ENCODE results near the gene LURAP1L. TPM values are rescaled to one million over a fixed set of nuclear protein-coding genes. Genes with fewer than 3 reads are reported as not detected.
A peak's percentile ranks its signal among the peaks of the same experiment; 100 is the strongest.

LURAP1L gene
- polyA plus RNA-seq, 2 of the 4 experiments (the other 2 are of a cell fraction) = 24.4 to 61.4 TPM

GRCh38 chr9:12785260-12785770 is 10.5 kb downstream of the LURAP1L start:
- H3K27ac ChIP-seq = peak overlapping the region; percentile 95 to 99
- DNase-seq (ENCODE audit: low read depth in 1 of 2, low spot score in 1 of 2) = peak in 1 of 2 experiments; percentile 86
- H3K4me1 ChIP-seq = peaks cover 70% of the 10 kb centered on the region
- 0% methylated on average over 2 of the region's 2 CpGs for WGBS (ENCODE audit: missing lambda C conversion rate)
- TF ChIP-seq, protein P1, sequence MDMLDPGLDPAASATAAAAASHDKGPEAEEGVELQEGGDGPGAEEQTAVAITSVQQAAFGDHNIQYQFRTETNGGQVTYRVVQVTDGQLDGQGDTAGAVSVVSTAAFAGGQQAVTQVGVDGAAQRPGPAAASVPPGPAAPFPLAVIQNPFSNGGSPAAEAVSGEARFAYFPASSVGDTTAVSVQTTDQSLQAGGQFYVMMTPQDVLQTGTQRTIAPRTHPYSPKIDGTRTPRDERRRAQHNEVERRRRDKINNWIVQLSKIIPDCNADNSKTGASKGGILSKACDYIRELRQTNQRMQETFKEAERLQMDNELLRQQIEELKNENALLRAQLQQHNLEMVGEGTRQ (IDR thresholded peaks at IDR 0.05) = no peak
- TF ChIP-seq CEBPB (IDR thresholded peaks at IDR 0.05) (no peak), TFCP2L1 (CRISPR knock-in tag; IDR thresholded peaks at IDR 0.05) (no peak), EP300 (IDR thresholded peaks at IDR 0.05) (peak in 1 of 2 experiments; percentile 19; a peak in 1 of 5 replicates), RAD21 (conservative IDR thresholded peaks at IDR 0.05 in 1 of 2, IDR thresholded peaks at IDR 0.05 in 1 of 2) (peak in 1 of 2 experiments; percentile 3; a peak in 1 of 5 replicates), HOXA7 (CRISPR knock-in tag; IDR thresholded peaks at IDR 0.05) (0 out of 2 replicates have a peak, but pooled peaks have one; percentile 2), EHF (CRISPR knock-in tag; IDR thresholded peaks at IDR 0.05) (no peak), RNF2 (IDR thresholded peaks at IDR 0.05; ENCODE audit: borderline replicate concordance, low read depth) (no peak), POLR2A (IDR thresholded peaks at IDR 0.05; ENCODE audit: low read length) (no peak), HOXB5 (CRISPR knock-in tag; IDR thresholded peaks at IDR 0.05) (0 out of 2 replicates have a peak, but pooled peaks have one; percentile 12)
- TF ChIP-seq, protein P2, sequence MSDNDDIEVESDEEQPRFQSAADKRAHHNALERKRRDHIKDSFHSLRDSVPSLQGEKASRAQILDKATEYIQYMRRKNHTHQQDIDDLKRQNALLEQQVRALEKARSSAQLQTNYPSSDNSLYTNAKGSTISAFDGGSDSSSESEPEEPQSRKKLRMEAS (IDR thresholded peaks at IDR 0.05) = no peak
- TF ChIP-seq, protein P3, sequence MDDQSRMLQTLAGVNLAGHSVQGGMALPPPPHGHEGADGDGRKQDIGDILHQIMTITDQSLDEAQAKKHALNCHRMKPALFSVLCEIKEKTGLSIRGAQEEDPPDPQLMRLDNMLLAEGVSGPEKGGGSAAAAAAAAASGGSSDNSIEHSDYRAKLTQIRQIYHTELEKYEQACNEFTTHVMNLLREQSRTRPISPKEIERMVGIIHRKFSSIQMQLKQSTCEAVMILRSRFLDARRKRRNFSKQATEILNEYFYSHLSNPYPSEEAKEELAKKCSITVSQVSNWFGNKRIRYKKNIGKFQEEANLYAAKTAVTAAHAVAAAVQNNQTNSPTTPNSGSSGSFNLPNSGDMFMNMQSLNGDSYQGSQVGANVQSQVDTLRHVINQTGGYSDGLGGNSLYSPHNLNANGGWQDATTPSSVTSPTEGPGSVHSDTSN (IDR thresholded peaks at IDR 0.05) = peak; percentile 61; the same call in 1 of the 2 replicates
- peaks cover 21% of the 10 kb centered on the region for H3K9me3 ChIP-seq
- peak; percentile 74 for FAIRE-seq
- ChIA-PET POLR2A (interaction anchor here (1.3 to 2.5 kb wide), 4 partner anchors 10 to 33 kb away, joined by 4 to 38 read pairs (median 22); partner anchors contain the start of gene LURAP1L), CTCF (interaction anchor here (0.8 to 6.2 kb wide), 9 partner anchors 9 to 100 kb away, joined by 3 to 53 read pairs (median 4); partner anchors contain the start of gene LURAP1L)
- H3K4me2 ChIP-seq = peak overlapping the region; percentile 96
- ATAC-seq = peak; percentile 85 to 89
- peak overlapping the region; percentile 32 for H3K4me3 ChIP-seq

DNA sequence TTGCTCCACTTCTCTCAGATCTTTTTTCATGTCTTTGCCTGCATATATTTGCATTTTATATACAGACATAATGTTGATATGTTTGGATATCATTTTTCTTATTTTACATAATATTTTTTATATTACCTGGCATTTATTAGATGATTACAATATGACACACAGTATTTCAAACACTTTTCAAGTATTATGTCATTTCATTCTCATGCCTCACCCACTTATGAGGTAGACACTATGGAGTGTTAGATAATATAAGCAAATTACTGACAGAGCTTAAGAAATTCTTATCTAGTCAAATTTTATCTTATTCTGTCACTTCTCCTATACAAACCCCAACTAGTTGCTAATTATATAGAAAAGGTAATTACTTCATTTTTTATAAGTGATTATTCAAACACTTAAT is 11.1 kb downstream of the LURAP1L start:
- peak overlapping the region; percentile 96 for H3K4me2 ChIP-seq
- peaks cover 21% of the 10 kb centered on the region for H3K9me3 ChIP-seq
- ChIA-PET POLR2A (interaction anchor here (1.6 to 2.5 kb wide), 3 partner anchors 10 to 32 kb away, joined by 7 to 38 read pairs (median 36); partner anchors contain the start of gene LURAP1L), CTCF (interaction anchor here (1.3 to 6.2 kb wide), 4 partner anchors 10 to 99 kb away, joined by 3 to 53 read pairs (median 10); partner anchors contain the start of gene LURAP1L)
- H3K27ac ChIP-seq = peak overlapping the region; percentile 95 to 99
- H3K4me3 ChIP-seq = peak overlapping the region; percentile 1; the same call in 1 of the 3 replicates
- no peak for DNase-seq (ENCODE audit: low read depth in 1 of 2, low spot score in 1 of 2)
- no peak for FAIRE-seq
- H3K4me1 ChIP-seq = peaks cover 73% of the 10 kb centered on the region
- no peak for ATAC-seq
- no peak for TF ChIP-seq POLR2AphosphoS2 (conservative IDR thresholded peaks at IDR 0.05; ENCODE audit: low read length)
- TF ChIP-seq CEBPB (IDR thresholded peaks at IDR 0.05) = no peak
- TF ChIP-seq HOXA7 (CRISPR knock-in tag; IDR thresholded peaks at IDR 0.05) = no peak
- TF ChIP-seq HDAC2 (IDR thresholded peaks at IDR 0.05) = no peak

DNA sequence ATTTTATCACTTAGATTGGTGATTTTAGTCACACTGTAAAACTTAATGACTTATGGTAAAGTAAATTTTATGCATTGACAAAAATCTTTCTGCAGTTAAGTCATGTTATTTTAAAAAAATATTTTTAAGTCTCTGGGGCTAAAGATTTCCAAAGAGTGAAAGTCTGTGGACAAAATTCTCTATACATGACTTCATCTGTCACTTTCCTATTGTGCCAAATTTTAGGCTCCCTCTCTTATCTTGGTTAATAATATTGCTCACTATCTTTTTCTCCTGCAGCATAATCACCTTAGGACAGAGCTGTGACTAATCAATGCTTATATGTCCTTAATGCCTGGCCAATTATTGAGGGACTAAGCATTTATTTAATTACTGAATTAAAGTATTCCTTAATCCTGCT is 15.2 kb downstream of the LURAP1L start:
- H3K4me2 ChIP-seq = peak overlapping the region; percentile 73
- TF ChIP-seq MYC (IDR thresholded peaks at IDR 0.05; ENCODE audit: borderline replicate concordance, low read length) (no peak), CEBPB (IDR thresholded peaks at IDR 0.05) (no peak), CTCF (IDR thresholded peaks at IDR 0.05) (no peak), CHD4 (IDR thresholded peaks at IDR 0.05; ENCODE audit: borderline replicate concordance) (no peak), HEYL (CRISPR knock-in tag; IDR thresholded peaks at IDR 0.05) (no peak), SMC3 (IDR thresholded peaks at IDR 0.05) (no peak), NPAS2 (CRISPR knock-in tag; IDR thresholded peaks at IDR 0.05; ENCODE audit: borderline replicate concordance) (no peak), RARB (CRISPR knock-in tag; IDR thresholded peaks at IDR 0.05) (no peak), KDM1A (IDR thresholded peaks at IDR 0.05; ENCODE audit: low read depth) (no peak)
- TF ChIP-seq, protein P4, sequence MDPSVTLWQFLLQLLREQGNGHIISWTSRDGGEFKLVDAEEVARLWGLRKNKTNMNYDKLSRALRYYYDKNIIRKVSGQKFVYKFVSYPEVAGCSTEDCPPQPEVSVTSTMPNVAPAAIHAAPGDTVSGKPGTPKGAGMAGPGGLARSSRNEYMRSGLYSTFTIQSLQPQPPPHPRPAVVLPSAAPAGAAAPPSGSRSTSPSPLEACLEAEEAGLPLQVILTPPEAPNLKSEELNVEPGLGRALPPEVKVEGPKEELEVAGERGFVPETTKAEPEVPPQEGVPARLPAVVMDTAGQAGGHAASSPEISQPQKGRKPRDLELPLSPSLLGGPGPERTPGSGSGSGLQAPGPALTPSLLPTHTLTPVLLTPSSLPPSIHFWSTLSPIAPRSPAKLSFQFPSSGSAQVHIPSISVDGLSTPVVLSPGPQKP (IDR thresholded peaks at IDR 0.05; ENCODE audit: low read depth, low read length) = no peak
- TF ChIP-seq, protein P5, sequence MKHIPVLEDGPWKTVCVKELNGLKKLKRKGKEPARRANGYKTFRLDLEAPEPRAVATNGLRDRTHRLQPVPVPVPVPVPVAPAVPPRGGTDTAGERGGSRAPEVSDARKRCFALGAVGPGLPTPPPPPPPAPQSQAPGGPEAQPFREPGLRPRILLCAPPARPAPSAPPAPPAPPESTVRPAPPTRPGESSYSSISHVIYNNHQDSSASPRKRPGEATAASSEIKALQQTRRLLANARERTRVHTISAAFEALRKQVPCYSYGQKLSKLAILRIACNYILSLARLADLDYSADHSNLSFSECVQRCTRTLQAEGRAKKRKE (CRISPR knock-in tag; IDR thresholded peaks at IDR 0.05; ENCODE audit: low read depth) = no peak
- TF ChIP-seq, protein P1 (IDR thresholded peaks at IDR 0.05) = no peak
- TF ChIP-seq, protein P2 (IDR thresholded peaks at IDR 0.05) = no peak
- no peaks in the 10 kb centered on the region for H3K9me3 ChIP-seq
- peaks cover 99% of the 10 kb centered on the region for H3K4me1 ChIP-seq
- no peak overlapping the region for H3K4me3 ChIP-seq
- FAIRE-seq (no peak), ATAC-seq (no peak), DNase-seq (ENCODE audit: low read depth in 1 of 2, low spot score in 1 of 2) (no peak)
- CTCF ChIA-PET = no interaction called here
- H3K27ac ChIP-seq = peak overlapping the region; percentile 4 to 52; a peak in 5 of 6 replicates
- POLR2A ChIA-PET = no interaction called here
